ENCODE measurements around the gene METTL8. TPM values are rescaled to one million over a fixed set of nuclear protein-coding genes. Genes with fewer than 3 reads are reported as not detected.

METTL8 gene
- total RNA-seq, 2 donors from 2014 or later = 19.4 to 20.0 TPM

DNA sequence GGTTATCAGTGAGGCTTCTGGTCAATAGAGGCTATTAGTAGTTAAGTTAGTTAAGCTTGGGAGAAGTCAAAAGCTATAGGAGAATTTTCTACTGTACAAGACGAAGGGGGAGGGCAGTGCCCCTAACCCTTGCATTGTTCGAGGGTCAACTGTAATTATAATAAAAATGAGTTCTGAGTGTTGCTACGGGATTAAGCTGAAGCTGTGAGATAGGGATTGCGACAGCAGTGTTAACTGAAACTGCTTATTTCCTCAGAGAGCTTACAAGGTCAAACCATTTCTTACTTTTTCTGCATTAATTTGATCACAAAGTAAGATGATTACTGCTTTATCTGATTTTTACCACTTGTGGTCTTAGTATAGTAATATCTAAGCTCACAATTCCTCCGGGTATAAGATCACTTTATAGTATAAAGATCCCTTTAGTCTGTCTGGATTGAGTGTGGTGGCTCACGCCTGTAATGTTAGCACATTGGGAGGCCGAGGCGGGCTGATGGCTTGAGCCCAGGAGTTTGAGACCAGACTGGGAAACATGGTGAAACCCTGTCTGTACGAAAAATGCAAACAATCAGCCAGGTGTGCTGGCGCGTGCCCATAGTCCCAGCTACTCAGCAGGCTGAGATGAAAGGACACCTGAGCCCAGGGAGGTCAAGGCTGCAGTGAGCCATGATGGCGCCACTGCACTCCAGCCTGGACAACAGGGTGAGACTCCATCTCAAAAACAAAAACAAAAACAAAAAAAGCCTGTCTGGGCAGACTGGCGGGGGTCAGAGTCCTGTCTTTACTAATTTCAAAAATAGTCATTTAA is 153.6 kb downstream of the METTL8 start:
- no peak overlapping the region for H3K4me3 ChIP-seq
- intact Hi-C loops (cut with DNase I) = no loop called here
- DNase-seq = no peak
- H3K4me1 ChIP-seq = no peaks in the 10 kb centered on the region
- H3K27ac ChIP-seq = no peak overlapping the region
- TF ChIP-seq, protein P1, sequence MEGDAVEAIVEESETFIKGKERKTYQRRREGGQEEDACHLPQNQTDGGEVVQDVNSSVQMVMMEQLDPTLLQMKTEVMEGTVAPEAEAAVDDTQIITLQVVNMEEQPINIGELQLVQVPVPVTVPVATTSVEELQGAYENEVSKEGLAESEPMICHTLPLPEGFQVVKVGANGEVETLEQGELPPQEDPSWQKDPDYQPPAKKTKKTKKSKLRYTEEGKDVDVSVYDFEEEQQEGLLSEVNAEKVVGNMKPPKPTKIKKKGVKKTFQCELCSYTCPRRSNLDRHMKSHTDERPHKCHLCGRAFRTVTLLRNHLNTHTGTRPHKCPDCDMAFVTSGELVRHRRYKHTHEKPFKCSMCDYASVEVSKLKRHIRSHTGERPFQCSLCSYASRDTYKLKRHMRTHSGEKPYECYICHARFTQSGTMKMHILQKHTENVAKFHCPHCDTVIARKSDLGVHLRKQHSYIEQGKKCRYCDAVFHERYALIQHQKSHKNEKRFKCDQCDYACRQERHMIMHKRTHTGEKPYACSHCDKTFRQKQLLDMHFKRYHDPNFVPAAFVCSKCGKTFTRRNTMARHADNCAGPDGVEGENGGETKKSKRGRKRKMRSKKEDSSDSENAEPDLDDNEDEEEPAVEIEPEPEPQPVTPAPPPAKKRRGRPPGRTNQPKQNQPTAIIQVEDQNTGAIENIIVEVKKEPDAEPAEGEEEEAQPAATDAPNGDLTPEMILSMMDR (IDR thresholded peaks at IDR 0.05) = no peak
- H3K9me3 ChIP-seq = no peaks in the 10 kb centered on the region
- H3K9ac ChIP-seq (ENCODE audit: low read depth in 2 of 2, low read length in 2 of 2) = no peak overlapping the region
- H3K27me3 ChIP-seq = no peaks in the 10 kb centered on the region
- H3K36me3 ChIP-seq = no peaks in the 10 kb centered on the region

DNA sequence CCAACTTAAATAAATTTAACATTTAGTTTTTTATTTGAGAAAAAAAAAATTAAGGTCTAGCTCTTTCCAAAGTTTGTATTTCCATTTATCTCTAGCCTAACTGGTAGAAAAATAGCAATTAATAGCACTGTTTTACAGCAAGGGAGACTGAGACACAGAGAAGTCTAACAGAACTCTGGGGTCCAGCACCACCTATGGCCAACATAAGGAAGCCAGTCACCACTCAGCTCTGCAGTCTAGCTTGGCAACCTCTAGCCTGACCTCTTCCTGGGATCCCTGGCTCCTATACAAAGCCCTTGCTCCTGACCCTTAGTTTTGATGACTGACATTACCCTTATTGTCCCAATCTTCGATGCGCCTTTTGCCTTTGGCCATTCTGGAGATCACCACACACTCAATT is 159.0 kb downstream of the METTL8 start:
- H3K9ac ChIP-seq (ENCODE audit: low read depth in 2 of 2, low read length in 2 of 2) = no peak overlapping the region
- H3K4me1 ChIP-seq = no peaks in the 10 kb centered on the region
- H3K36me3 ChIP-seq = no peaks in the 10 kb centered on the region
- TF ChIP-seq, protein P1 (IDR thresholded peaks at IDR 0.05) = no peak
- H3K9me3 ChIP-seq = no peaks in the 10 kb centered on the region
- no peaks in the 10 kb centered on the region for H3K27me3 ChIP-seq
- intact Hi-C loops (cut with DNase I) = no loop called here
- H3K4me3 ChIP-seq = no peak overlapping the region
- no peak for DNase-seq
- no peak overlapping the region for H3K27ac ChIP-seq

DNA sequence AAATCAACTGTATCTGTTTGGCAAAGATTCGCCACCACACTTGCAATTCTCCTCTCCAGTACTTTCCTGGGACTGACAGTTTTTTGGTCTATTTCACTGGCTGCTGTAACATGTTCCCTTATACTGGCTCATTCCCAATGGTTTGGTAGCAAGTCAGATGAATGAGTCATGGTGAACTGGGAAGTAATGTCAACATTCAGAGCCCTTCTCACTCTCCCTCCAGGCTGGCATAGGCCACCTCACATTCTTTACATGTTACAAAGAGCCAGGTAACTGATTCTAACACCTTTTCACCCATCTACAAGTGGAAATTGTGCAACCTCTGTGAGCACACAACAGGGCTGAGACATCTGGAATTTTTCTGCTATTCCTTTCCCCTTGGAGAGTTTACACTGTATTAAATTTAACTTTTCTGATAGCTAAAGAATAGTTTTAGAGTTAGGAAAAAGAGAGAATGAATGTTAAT is 161.8 kb downstream of the METTL8 start:
- H3K27me3 ChIP-seq = no peaks in the 10 kb centered on the region
- intact Hi-C loops (cut with DNase I) = no loop called here
- H3K27ac ChIP-seq = no peak overlapping the region
- no peaks in the 10 kb centered on the region for H3K9me3 ChIP-seq
- TF ChIP-seq, protein P1 (IDR thresholded peaks at IDR 0.05) = no peak
- H3K4me1 ChIP-seq = no peaks in the 10 kb centered on the region
- peak; percentile 17 for DNase-seq
- H3K9ac ChIP-seq (ENCODE audit: low read depth in 2 of 2, low read length in 2 of 2) = no peak overlapping the region
- H3K4me3 ChIP-seq = no peak overlapping the region
- H3K36me3 ChIP-seq = no peaks in the 10 kb centered on the region

DNA sequence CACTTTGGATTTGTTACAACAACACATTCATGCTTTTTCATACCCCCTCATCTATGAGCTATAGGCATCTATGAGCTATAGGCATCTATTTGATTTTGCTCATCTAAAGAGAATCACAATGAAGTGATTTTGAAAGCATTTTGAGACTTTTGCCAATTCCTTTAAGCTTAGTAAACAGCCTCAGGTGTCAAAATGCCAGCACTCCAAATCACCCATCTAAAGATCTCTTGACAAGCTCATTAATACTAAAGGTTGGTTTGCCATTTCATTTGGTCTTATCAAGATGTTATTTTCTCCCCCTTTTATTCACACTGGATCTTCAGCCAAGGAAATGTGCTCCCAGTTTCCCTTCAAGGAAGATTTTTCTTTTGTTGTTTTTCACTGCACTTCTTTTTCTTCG is 162.4 kb downstream of the METTL8 start:
- Histone ChIP-seq H3K4me1 (no peaks in the 10 kb centered on the region), H3K9me3 (no peaks in the 10 kb centered on the region), H3K9ac (ENCODE audit: low read depth in 2 of 2, low read length in 2 of 2) (no peak overlapping the region), H3K4me3 (no peak overlapping the region), H3K27ac (no peak overlapping the region), H3K36me3 (no peaks in the 10 kb centered on the region), H3K27me3 (no peaks in the 10 kb centered on the region)
- TF ChIP-seq, protein P1 (IDR thresholded peaks at IDR 0.05) = no peak
- DNase-seq = no peak
- intact Hi-C loops (cut with DNase I) = no loop called here

DNA sequence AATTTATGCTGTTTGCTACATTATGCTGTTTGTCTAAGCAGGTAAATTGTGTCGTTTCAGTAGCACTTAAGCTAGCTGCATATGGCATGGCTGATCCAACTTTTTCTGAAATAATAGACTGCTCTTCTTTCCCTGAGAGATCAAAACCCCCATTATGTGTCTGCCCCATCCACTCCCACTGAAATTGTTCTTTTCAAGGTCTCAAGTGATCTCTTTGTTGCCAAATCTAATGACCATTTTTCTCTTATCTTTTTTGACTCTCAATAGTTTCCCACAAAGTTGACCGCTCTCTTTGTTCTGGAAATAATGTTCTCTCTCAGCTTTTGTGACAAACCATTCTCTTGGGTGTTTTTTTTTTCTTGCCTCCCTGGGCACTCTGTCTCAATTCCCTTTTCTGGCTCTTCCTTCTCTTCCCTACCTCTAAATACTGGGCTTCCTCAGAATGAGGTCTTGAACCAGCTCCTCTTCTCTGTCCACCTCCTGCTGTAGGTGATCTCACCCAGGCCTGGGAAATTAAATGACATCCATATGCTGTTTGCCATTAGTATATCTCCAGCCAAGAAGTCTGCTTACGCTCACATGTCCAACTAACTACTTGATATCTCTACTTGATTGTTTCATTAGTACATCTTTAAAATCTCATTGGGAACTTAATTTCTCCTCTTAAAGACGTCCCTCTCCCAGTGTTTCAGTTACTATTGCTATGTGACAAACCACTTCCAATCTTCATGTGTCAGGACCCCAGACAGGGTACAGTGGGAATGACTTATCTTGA is 165.7 kb downstream of the METTL8 start:
- no peaks in the 10 kb centered on the region for H3K36me3 ChIP-seq
- DNase-seq = no peak
- no peaks in the 10 kb centered on the region for H3K9me3 ChIP-seq
- intact Hi-C loops (cut with DNase I) = no loop called here
- H3K4me1 ChIP-seq = no peaks in the 10 kb centered on the region
- H3K4me3 ChIP-seq = no peak overlapping the region
- no peaks in the 10 kb centered on the region for H3K27me3 ChIP-seq
- H3K27ac ChIP-seq = no peak overlapping the region
- H3K9ac ChIP-seq (ENCODE audit: low read depth in 2 of 2, low read length in 2 of 2) = no peak overlapping the region
- TF ChIP-seq, protein P1 (IDR thresholded peaks at IDR 0.05) = no peak

Other genes starting within 250 kb of the METTL8 start
- 10 to 100 TPM in 1 of 2 donors, 1 to 10 TPM in 1; 9.7 to 10.2 TPM for gene DCAF17, start 236 bp upstream of the METTL8 start, total RNA-seq
- gene CYBRD1, start 88.5 kb upstream of the METTL8 start, total RNA-seq = 10 to 100 TPM; 12.4 to 35.6 TPM